Subcutaneous adipose tissue (tissue), 4 donors: ENCODE data around the gene RNASEH1. TPM values are rescaled to one million over a fixed set of nuclear protein-coding genes. Genes with fewer than 3 reads are reported as not detected.

Source experiments
- CTCF ChIP-seq: fragments of 450-650 bp; IDR thresholded peaks from one replicate; pipeline ENCODE4 v1.5.1; 2016; ENCODE audit warnings: low read depth, mild to moderate bottlenecking, control low read depth, antibody characterized with exemption, moderate library complexity
- total RNA-seq, 4 donors: library from RNA; depleted of rRNA; stranded (reverse); fragments of >200 nt; gene quantifications; one replicate each; pipeline ENCODE4 v1.1.0, GENCODE V29; 2016

RNASEH1 gene
- total RNA-seq, 4 donors from 2014 or later, result 16.0 to 26.4 (median 21.4) TPM

GRCh38 chr2:3596901-3597417 is 38.8 kb upstream of the RNASEH1 start:
- TF ChIP-seq CTCF, result no peak

- TF ChIP-seq CTCF, result no peak
These were observed 37.9 kb upstream of the RNASEH1 start for GRCh38 chr2:3595985-3596384.

- TF ChIP-seq CTCF, result no peak
These were observed 37.3 kb upstream of the RNASEH1 start for GRCh38 chr2:3595404-3595803.

DNA sequence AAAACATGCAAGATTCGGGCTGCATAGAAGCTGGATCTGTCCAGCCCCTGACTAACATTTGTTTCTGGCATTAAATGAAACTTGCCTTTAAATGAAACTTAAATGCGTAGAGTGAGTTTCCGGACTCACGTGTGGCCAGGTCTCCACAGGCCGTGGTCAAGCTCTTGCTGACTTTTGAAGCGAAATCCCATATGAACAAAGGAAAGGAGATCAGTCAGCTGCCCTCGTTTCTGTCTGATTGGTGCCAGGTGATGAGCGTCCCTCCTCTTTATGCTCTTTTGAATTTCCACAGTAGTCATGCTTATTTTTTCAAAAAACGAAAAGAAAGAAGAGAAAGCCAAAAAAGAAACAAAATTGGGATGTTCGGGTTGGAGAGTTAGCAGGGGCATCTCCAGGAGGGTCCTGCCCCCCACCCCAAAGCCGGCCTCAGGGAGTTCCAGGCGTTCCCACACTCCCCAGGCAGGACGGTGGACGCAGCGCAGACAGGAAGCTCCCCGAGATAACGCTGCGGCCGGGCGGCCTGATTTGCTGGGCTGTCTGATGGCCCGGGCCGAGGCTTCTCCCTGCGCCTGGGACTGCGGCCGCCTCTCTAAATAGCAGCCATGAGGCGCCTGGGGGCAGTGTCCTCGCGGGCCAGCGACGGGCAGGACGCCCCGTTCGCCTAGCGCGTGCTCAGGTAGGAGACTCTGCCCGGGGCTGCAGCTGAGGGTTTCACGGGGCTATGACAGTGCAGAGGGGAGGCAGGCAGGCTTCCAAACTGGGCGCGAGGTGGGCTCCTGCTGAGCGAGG is 36.6 kb upstream of the RNASEH1 start, which contains the start of gene COLEC11:
Gene COLEC11, plus strand, starts transcription at position 620 of the 789 bp plus-strand sequence. CDS start 9,229 bp downstream, outside the sequence.
- TF ChIP-seq CTCF, result no peak

DNA sequence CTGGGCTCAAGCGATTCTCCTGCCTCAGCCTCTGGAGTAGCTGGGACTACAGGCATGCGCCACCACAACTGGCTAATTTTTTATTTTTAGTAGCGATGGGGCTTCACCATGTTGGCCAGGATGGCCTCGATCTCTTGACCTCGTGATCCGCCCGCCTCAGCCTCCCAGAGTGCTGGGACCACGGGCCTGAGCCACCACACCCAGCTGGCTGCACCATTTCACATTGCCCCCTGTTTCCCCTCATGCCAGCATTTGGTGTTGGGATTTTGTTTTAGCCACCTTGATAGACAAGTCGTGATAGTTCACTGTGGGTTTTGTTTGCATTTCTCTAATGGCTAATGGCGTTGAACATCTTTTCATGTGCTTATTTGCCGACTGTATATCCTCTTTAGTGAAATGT is 31.0 kb upstream of the RNASEH1 start:
- no peak for TF ChIP-seq CTCF

DNA sequence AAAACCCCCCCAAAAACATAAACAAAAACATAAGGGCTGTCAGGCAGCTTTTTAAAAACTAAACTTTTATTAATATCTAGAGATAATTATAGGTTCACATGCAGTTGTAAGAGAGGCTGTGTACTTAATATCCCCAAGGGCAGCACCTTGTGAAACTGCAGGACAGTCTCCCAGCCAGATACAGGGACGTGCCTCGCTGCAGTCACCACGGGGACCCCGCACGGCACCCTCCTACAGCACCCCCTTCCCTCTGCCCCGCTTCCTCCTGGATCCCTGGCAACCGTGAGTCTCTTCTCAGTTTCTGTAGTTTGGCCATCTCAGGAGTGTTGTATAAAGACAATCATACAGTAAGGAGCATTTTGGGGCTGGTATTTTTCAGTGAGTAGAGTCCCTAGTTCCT is 30.0 kb upstream of the RNASEH1 start:
- no peak for TF ChIP-seq CTCF

DNA sequence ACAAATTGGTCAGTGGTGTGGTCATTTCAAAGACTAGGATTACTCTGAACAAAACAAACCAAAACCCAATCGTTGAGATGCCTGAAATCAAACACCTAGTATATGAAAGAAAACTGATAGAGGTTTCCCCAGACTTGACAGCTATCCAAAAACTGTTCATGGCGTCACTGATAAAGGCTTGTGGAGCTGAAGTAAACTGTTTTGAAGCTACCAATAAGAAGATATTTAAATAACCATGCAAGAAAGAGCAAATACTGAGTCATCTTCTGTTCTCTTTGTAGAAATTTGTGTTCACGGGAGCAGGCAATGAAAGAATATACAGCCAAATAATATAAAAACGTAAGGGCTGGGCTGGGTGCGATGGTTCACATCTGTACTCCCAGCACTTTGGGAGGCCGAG is 29.3 kb upstream of the RNASEH1 start:
- no peak for TF ChIP-seq CTCF
